NK-92 (cell line): ENCODE results near the gene MRPL34.
"Not testable (repeated sequence)": the region's sequence is repeated elsewhere in the genome, so short reads cannot be mapped to it uniquely, and the experiment has no call there.

Experiments
- DNase-seq: peaks from one replicate; lab custom pipeline; 2025; ENCODE audit not compliant: unreplicated experiment; lab: John Stamatoyannopoulos, UW

The MRPL34 gene

GRCh38 chr19:17305517-17306284, at the start of gene MRPL34:
MRPL34 (plus strand) TSS chr19:17305872; CDS start chr19:17305893, 21 bp downstream.
- DNase-seq, result peak; percentile 85

GRCh38 chr19:17256130-17256529, 49.5 kb upstream of the MRPL34 start:
- DNase-seq, result no peak

- no peak for DNase-seq
Measured at GRCh38 chr19:17259118-17259780, 46.4 kb upstream of the MRPL34 start.

GRCh38 chr19:17259934-17260333, 45.7 kb upstream of the MRPL34 start:
- no peak for DNase-seq

- DNase-seq, result peak; percentile 68
Measured at GRCh38 chr19:17260842-17261325, 44.8 kb upstream of the MRPL34 start.

GRCh38 chr19:17262557-17262956, 43.1 kb upstream of the MRPL34 start:
- no peak for DNase-seq

GRCh38 chr19:17263712-17264640, 41.7 kb upstream of the MRPL34 start:
- DNase-seq, result no peak

- no peak for DNase-seq
Measured at GRCh38 chr19:17264641-17264979, 41.1 kb upstream of the MRPL34 start, which contains the start of gene USHBP1. USHBP1 (minus strand) TSS chr19:17264745; CDS start chr19:17264299, 446 bp downstream.

- no peak for DNase-seq
Measured at GRCh38 chr19:17266026-17266425, 39.6 kb upstream of the MRPL34 start.

- no peak for DNase-seq
Measured at GRCh38 chr19:17266589-17266974, 39.1 kb upstream of the MRPL34 start.

- DNase-seq, result peak; percentile 76
Measured at GRCh38 chr19:17266975-17267788, 38.5 kb upstream of the MRPL34 start, which contains the start of gene BABAM1. BABAM1 (plus strand) TSS chr19:17267443; CDS start chr19:17268807, 1,364 bp downstream.

GRCh38 chr19:17268754-17269153, 36.9 kb upstream of the MRPL34 start:
- no peak for DNase-seq

- DNase-seq, result not testable (repeated sequence)
Measured at GRCh38 chr19:17274892-17275291, 30.8 kb upstream of the MRPL34 start.

- no peak for DNase-seq
Measured at GRCh38 chr19:17275441-17276175, 30.1 kb upstream of the MRPL34 start.

- DNase-seq, result no peak
Measured at GRCh38 chr19:17279436-17279835, 26.2 kb upstream of the MRPL34 start.

GRCh38 chr19:17281391-17282304, 24.0 kb upstream of the MRPL34 start, which contains the start of gene ANKLE1:
ANKLE1 (plus strand) TSS chr19:17281901; CDS start chr19:17281921, 20 bp downstream.
- DNase-seq, result no peak

GRCh38 chr19:17282488-17283125, 23.1 kb upstream of the MRPL34 start:
- no peak for DNase-seq

GRCh38 chr19:17283504-17283996, 22.1 kb upstream of the MRPL34 start:
- DNase-seq, result no peak
